Measurements from ENCODE around the gene NFAT5. TPM values are rescaled to one million over a fixed set of nuclear protein-coding genes. Genes with fewer than 3 reads are reported as not detected.

Gene NFAT5
- total RNA-seq, 1 experiment from 2014 or later: 38.2 TPM

DNA sequence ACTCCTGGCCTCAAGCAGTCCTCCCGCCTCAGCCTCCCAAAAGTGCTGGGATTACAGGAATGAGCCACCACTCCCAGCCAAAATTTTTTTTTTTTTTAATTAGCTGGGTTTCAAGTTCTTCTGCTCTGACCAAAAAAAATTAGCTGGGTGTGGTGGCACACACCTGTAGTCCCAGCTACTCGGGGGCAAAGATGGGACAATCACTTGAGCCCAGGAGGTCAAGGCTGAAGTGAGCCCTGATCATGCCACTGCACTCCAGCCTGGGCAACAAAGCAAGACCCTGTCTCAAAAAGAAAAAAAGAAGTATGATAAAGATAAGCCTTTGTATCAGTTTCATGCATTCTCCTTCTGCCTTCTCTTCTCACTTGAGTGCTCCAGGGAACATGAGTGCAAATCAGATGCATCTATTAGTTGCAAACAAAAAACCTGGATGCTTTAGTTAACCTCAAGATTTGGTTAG, 158.7 kb downstream of the NFAT5 start:
- Histone ChIP-seq H3K4me2 (peak overlapping the region; percentile 97), H3K27me3 (ENCODE audit: insufficient read depth, low read depth) (no peaks in the 10 kb centered on the region), H4K20me1 (ENCODE audit: insufficient read depth) (peaks cover 59% of the 10 kb centered on the region), H3K27ac (peak overlapping the region; percentile 91), H3K9me2 (ENCODE audit: insufficient read depth) (no peaks in the 10 kb centered on the region), H3K9me3 (ENCODE audit: insufficient read depth, low read depth) (no peaks in the 10 kb centered on the region), H3F3A (ENCODE audit: insufficient read depth, low read depth) (peaks cover 75% of the 10 kb centered on the region), H3K4me3 (peak overlapping the region; percentile 99), H3K36me3 (ENCODE audit: low read depth) (peaks cover 54% of the 10 kb centered on the region), H3K79me2 (ENCODE audit: low read depth) (peaks cover 90% of the 10 kb centered on the region), H2AFZ (no peak overlapping the region), H3K4me1 (replicated peaks; ENCODE audit: insufficient read depth) (peaks cover 51% of the 10 kb centered on the region)
- TF ChIP-seq EZH2 (IDR thresholded peaks at IDR 0.05; ENCODE audit: low read depth) (no peak), CTCF (conservative IDR thresholded peaks at IDR 0.05) (no peak)
- BruUV-seq (replicated peaks): no TSS peak
- DNase-seq: no peak
- ChIA-PET CTCF (interaction anchor here (0.6 to 1.0 kb wide), 3 partner anchors 18 to 1887 kb away, joined by 3 to 4 read pairs (median 4); partner anchors contain the start of gene NOB1), POLR2A (ENCODE audit: unreplicated experiment) (interaction anchor here (0.8 kb wide), 1 partner anchor 17 kb away, joined by 7 read pairs; no protein-coding TSS in a partner anchor)
- intact Hi-C loops (cut with micrococcal nuclease; ENCODE audit: unreplicated experiment): no loop called here

DNA sequence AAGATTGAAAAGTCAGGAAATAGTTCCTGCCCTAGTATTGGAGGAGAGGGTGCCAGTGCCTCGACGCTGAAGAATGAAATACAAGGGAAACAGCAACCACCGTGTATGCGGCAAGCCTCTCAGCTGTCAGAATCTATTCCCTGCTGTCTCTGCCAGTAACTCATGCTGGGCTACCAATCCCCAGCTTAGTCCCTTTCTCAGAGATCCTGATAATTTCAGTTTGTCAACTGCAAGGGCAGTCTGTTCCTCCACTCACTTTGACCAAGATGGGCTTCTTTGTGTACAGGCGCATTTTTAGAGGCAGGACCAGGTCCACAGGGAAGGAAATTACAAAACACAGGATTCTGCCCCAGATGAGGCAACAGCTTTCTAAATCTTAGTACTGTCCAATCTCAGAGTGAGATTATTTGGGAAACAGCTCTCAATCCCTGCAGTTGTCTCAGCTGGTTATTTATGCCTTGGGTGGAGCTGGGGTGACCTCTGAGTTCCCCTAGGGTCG, 159.3 kb downstream of the NFAT5 start:
- no peak for DNase-seq
- intact Hi-C loops (cut with micrococcal nuclease; ENCODE audit: unreplicated experiment): no loop called here
- H3K79me2 ChIP-seq (ENCODE audit: low read depth): peaks cover 90% of the 10 kb centered on the region

More for the DNA sequence above, 159.3 kb downstream of the NFAT5 start:
- Histone ChIP-seq H2AFZ (no peak overlapping the region), H3K9me2 (ENCODE audit: insufficient read depth) (no peaks in the 10 kb centered on the region), H3K27me3 (ENCODE audit: insufficient read depth, low read depth) (no peaks in the 10 kb centered on the region), H3K27ac (peak overlapping the region; percentile 91), H3K4me1 (replicated peaks; ENCODE audit: insufficient read depth) (peaks cover 57% of the 10 kb centered on the region), H3F3A (ENCODE audit: insufficient read depth, low read depth) (peaks cover 70% of the 10 kb centered on the region), H3K36me3 (ENCODE audit: low read depth) (peaks cover 51% of the 10 kb centered on the region), H3K4me2 (peak overlapping the region; percentile 97), H4K20me1 (ENCODE audit: insufficient read depth) (peaks cover 54% of the 10 kb centered on the region), H3K9me3 (ENCODE audit: insufficient read depth, low read depth) (no peaks in the 10 kb centered on the region), H3K4me3 (peak overlapping the region; percentile 99)
- BruUV-seq (replicated peaks): no TSS peak
- CTCF ChIA-PET: interaction anchor here (0.8 to 1.0 kb wide), 3 partner anchors 19 to 327 kb away, joined by 4 read pairs; partner anchors contain the start of gene NOB1
- POLR2A ChIA-PET (ENCODE audit: unreplicated experiment): interaction anchor here (0.6 to 0.8 kb wide), 2 partner anchors 17 to 205 kb away, joined by 7 to 8 read pairs; no protein-coding TSS in a partner anchor
- TF ChIP-seq EZH2 (IDR thresholded peaks at IDR 0.05; ENCODE audit: low read depth) (no peak), CTCF (conservative IDR thresholded peaks at IDR 0.05) (no peak)

All from PC-9 (cell line).